Calu3 (cell line): Measurements from ENCODE around the gene SLC35A5. TPM values are rescaled to one million over a fixed set of nuclear protein-coding genes. Genes with fewer than 3 reads are reported as not detected.

Experiments
- BruUV-seq: library from RNA; stranded (reverse); fragments of 400-500 nt; replicated peaks from 2 replicates; lab custom pipeline; 2021; lab: Mats Ljungman, UMichigan
- CTCF ChIA-PET: fragments of 300-600 bp; sonication (Branson Sonifier 250); formaldehyde crosslinking; loops from one replicate; lab custom pipeline; 2022; ENCODE audit warnings: antibody characterized with exemption; lab: Charles Lee
- DNase-seq: peaks from one replicate; pipeline ENCODE4 v3.0.0; 2022
- H3K27ac Mint-ChIP-seq: one replicate; pipeline ENCODE4 v1.8.0; 2022; ENCODE audit warnings: mixed read lengths; ENCODE audit not compliant: unreplicated experiment
- H3K27me3 Mint-ChIP-seq: one replicate; pipeline ENCODE4 v1.8.0; 2022; ENCODE audit warnings: mixed read lengths; ENCODE audit not compliant: unreplicated experiment
- H3K36me3 Mint-ChIP-seq: one replicate; pipeline ENCODE4 v1.8.0; 2022; ENCODE audit warnings: mild to moderate bottlenecking, moderate library complexity, mixed read lengths; ENCODE audit not compliant: insufficient read depth, unreplicated experiment
- H3K4me1 Mint-ChIP-seq: one replicate; pipeline ENCODE4 v1.8.0; 2022; ENCODE audit warnings: mild to moderate bottlenecking, low read depth, mixed read lengths; ENCODE audit not compliant: unreplicated experiment
- H3K4me3 Mint-ChIP-seq: one replicate; pipeline ENCODE4 v1.8.0; 2022; ENCODE audit warnings: mild to moderate bottlenecking, low read depth, moderate library complexity, mixed read lengths; ENCODE audit not compliant: unreplicated experiment
- H3K9me3 Mint-ChIP-seq: one replicate; pipeline ENCODE4 v1.8.0; 2022; ENCODE audit warnings: low read depth, mixed read lengths; ENCODE audit not compliant: unreplicated experiment
- CTCF ChIP-seq: fragments of 200-600 bp; IDR thresholded peaks from one replicate; pipeline ENCODE4 v1.8.0; 2022; ENCODE audit warnings: antibody characterized with exemption; ENCODE audit not compliant: unreplicated experiment
- intact Hi-C: fragments of 100-400 bp; cut with micrococcal nuclease; formaldehyde crosslinking; loops from one replicate; pipeline ENCODE4 v1.10.0; 2022; ENCODE audit not compliant: unreplicated experiment
- total RNA-seq: library from RNA; stranded (reverse); gene quantifications from 2 replicates; pipeline ENCODE4 v1.2.3, GENCODE V29; 2022

Gene SLC35A5
- total RNA-seq, 1 experiment from 2014 or later = 21.7 TPM

- Mint-ChIP-seq H3K4me1 (no peaks in the 10 kb centered on the region), H3K27ac (no peak overlapping the region), H3K4me3 (no peak overlapping the region), H3K27me3 (no peaks in the 10 kb centered on the region), H3K36me3 (no peaks in the 10 kb centered on the region), H3K9me3 (no peaks in the 10 kb centered on the region)
- intact Hi-C loops = no loop called here
- CTCF ChIA-PET = interaction anchor here (1.0 kb wide), 1 partner anchor 12 kb away, joined by 3 read pairs; no protein-coding TSS in a partner anchor
- TF ChIP-seq CTCF = no peak
- no peak for DNase-seq
- BruUV-seq = no TSS peak
Observed at GRCh38 chr3:112579232-112579631, 17.4 kb downstream of the SLC35A5 start.

DNA sequence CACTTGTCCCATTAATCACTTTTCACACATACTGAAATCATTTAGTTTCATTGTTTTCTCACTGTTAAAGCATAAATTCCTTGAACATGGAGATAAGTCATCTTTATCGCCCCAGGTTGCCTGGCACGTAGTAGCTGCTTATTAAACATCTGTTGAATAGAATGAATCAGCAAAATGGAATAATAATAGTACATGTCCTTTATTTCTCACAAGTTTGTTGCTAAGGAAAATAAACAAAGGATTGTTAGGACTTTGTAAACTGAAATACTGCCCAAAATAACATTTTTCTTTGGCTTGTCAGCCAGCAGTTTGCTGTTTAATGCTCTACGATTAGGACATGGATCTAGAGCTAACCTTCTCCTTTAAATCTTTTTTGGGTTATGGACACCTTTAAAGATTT, 17.9 kb downstream of the SLC35A5 start:
- H3K36me3 Mint-ChIP-seq = no peaks in the 10 kb centered on the region
- intact Hi-C loops = loop anchor here (5.0 to 10.0 kb wide), 3 partner anchors 125 to 233 kb away; no protein-coding TSS in a partner anchor
- TF ChIP-seq CTCF = no peak
- H3K27me3 Mint-ChIP-seq = no peaks in the 10 kb centered on the region
- no TSS peak for BruUV-seq
- no peaks in the 10 kb centered on the region for H3K4me1 Mint-ChIP-seq
- no peak overlapping the region for H3K4me3 Mint-ChIP-seq
- DNase-seq = no peak
- H3K27ac Mint-ChIP-seq = no peak overlapping the region
- no peaks in the 10 kb centered on the region for H3K9me3 Mint-ChIP-seq
- CTCF ChIA-PET = interaction anchor here (1.0 kb wide), 1 partner anchor 11 kb away, joined by 3 read pairs; no protein-coding TSS in a partner anchor

- CTCF ChIA-PET = interaction anchor here (0.6 to 0.9 kb wide), 3 partner anchors 9 to 59 kb away, joined by 3 to 4 read pairs (median 3); partner anchors contain the start of gene CCDC80
- BruUV-seq = no TSS peak
- TF ChIP-seq CTCF = peak; percentile 20
Observed at GRCh38 chr3:112582244-112582874, 20.5 kb downstream of the SLC35A5 start.

GRCh38 chr3:112583105-112583504, 21.3 kb downstream of the SLC35A5 start:
- no peak overlapping the region for H3K4me3 Mint-ChIP-seq
- no TSS peak for BruUV-seq
- H3K4me1 Mint-ChIP-seq = no peaks in the 10 kb centered on the region
- H3K27me3 Mint-ChIP-seq = no peaks in the 10 kb centered on the region
- H3K9me3 Mint-ChIP-seq = no peaks in the 10 kb centered on the region
- no peaks in the 10 kb centered on the region for H3K36me3 Mint-ChIP-seq
- intact Hi-C loops = loop anchor here (2.0 to 10.0 kb wide), 4 partner anchors 60 to 229 kb away; no protein-coding TSS in a partner anchor
- CTCF ChIA-PET = interaction anchor here (0.7 kb wide), 1 partner anchor 10 kb away, joined by 3 read pairs; no protein-coding TSS in a partner anchor
- H3K27ac Mint-ChIP-seq = no peak overlapping the region
- no peak for TF ChIP-seq CTCF
- DNase-seq = no peak

More at GRCh38 chr3:112582244-112582874, 20.5 kb downstream of the SLC35A5 start:
- intact Hi-C loops = loop anchor here (1.0 to 10.0 kb wide), 5 partner anchors 60 to 397 kb away; no protein-coding TSS in a partner anchor
- no peak overlapping the region for H3K27ac Mint-ChIP-seq
- H3K27me3 Mint-ChIP-seq = no peaks in the 10 kb centered on the region
- no peak overlapping the region for H3K4me3 Mint-ChIP-seq
- H3K4me1 Mint-ChIP-seq = no peaks in the 10 kb centered on the region
- peak; percentile 40 for DNase-seq
- no peaks in the 10 kb centered on the region for H3K9me3 Mint-ChIP-seq
- H3K36me3 Mint-ChIP-seq = no peaks in the 10 kb centered on the region
